IPS-15b (cell line): ENCODE measurements around the gene QSOX1.

Experiments used
- H3K27me3 ChIP-seq: one replicate; pipeline ENCODE4 v1.6.1; 2013; ENCODE audit warnings: low read length; ENCODE audit not compliant: control insufficient read depth, insufficient read depth
- H3K36me3 ChIP-seq: one replicate; pipeline ENCODE4 v1.6.1; 2013; ENCODE audit warnings: low read length; ENCODE audit not compliant: control insufficient read depth, insufficient read depth
- H3K4me1 ChIP-seq: one replicate; pipeline ENCODE4 v1.6.1; 2013; ENCODE audit warnings: mild to moderate bottlenecking, low read length; ENCODE audit not compliant: control insufficient read depth, insufficient read depth
- H3K4me3 ChIP-seq: one replicate; pipeline ENCODE4 v1.5.1; 2013; ENCODE audit warnings: low read depth, low read length
- H3K9ac ChIP-seq: one replicate; pipeline ENCODE4 v1.6.1; 2013; ENCODE audit warnings: low read depth, mild to moderate bottlenecking, low read length
- H3K9me3 ChIP-seq: one replicate; pipeline ENCODE4 v1.6.1; 2013; ENCODE audit warnings: mild to moderate bottlenecking, low read length; ENCODE audit not compliant: control insufficient read depth, insufficient read depth

QSOX1 gene

DNA sequence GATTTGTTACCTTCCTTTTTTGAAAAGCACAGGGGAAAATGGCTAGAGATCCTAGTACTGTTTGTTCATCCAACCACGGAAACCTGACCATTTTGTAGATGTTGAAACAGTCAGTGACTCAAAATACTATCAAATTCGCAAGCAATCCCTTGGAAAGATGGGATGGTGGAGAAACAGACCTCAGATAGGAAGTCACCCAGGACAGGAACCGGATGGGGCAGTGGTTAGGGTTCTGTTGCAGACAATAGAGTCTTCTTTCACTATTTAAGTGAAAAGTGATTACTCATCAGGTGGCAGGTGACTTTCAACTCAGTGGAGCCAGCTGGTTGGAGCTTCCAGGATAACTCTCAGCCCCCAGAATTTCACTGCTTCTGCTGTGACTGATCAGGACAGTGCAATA is 92.4 kb downstream of the QSOX1 start:
- H3K4me1 ChIP-seq: peaks cover 15% of the 10 kb centered on the region
- no peak overlapping the region for H3K4me3 ChIP-seq
- no peaks in the 10 kb centered on the region for H3K27me3 ChIP-seq
- no peaks in the 10 kb centered on the region for H3K9me3 ChIP-seq
- no peaks in the 10 kb centered on the region for H3K36me3 ChIP-seq
- H3K9ac ChIP-seq: no peak overlapping the region

GRCh38 chr1:180247580-180247979 is 92.9 kb downstream of the QSOX1 start:
- H3K27me3 ChIP-seq: no peaks in the 10 kb centered on the region
- H3K4me3 ChIP-seq: no peak overlapping the region
- H3K4me1 ChIP-seq: peaks cover 10% of the 10 kb centered on the region
- no peaks in the 10 kb centered on the region for H3K9me3 ChIP-seq
- no peaks in the 10 kb centered on the region for H3K36me3 ChIP-seq
- H3K9ac ChIP-seq: no peak overlapping the region

- no peaks in the 10 kb centered on the region for H3K36me3 ChIP-seq
- H3K4me1 ChIP-seq: peaks cover 6% of the 10 kb centered on the region
- no peaks in the 10 kb centered on the region for H3K27me3 ChIP-seq
- no peak overlapping the region for H3K9ac ChIP-seq
- H3K9me3 ChIP-seq: no peaks in the 10 kb centered on the region
- H3K4me3 ChIP-seq: no peak overlapping the region
Observed at GRCh38 chr1:180248176-180248575, 93.5 kb downstream of the QSOX1 start.

DNA sequence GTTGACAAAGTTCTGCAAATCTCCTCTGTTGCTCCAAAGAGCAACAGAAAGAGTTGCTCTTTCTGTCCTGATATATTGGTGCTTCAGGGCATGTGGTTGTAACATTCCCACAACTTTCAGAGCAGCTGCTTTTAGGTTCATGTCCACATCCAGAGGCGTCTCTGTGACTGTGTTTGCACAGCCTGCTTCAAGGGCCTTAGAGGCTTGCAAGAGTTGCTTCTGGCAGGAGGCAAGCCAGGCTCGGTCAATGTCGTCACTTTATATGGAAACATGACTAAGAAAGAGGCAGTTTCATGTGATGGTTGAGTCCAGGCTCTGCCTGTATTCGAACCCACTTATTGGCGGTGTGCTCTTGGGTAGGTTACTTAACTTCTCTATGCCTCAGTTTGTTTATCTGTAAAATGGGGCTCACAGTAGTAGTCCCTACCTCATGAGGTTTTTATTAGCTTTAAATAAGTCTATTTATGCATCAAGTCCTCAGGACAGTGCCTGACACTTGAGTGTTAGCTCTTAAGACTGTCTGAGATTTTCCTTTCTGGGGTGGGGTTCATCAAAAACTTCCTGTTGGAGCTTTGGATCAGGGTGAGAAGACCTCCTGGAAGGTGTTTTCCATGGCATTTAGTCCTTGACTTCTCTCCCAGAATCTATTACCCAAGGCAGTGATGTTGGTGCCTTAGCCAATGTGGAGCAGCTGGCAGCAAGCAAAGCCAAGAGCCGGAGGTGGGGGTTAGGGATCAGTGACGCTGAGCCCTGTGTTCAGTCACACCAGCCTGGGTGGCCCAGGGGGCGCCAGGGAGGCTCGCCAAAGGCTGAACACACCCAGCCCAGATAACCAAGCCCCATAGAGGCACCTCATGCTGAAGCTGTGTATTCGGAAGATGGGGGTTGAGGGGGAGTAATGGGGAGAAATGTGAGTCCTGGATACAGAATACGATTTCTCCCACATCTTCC is 94.3 kb downstream of the QSOX1 start:
- no peaks in the 10 kb centered on the region for H3K27me3 ChIP-seq
- peaks cover 8% of the 10 kb centered on the region for H3K4me1 ChIP-seq
- no peak overlapping the region for H3K4me3 ChIP-seq
- no peaks in the 10 kb centered on the region for H3K36me3 ChIP-seq
- H3K9ac ChIP-seq: no peak overlapping the region
- no peaks in the 10 kb centered on the region for H3K9me3 ChIP-seq

- Histone ChIP-seq H3K27me3 (no peaks in the 10 kb centered on the region), H3K9ac (no peak overlapping the region), H3K36me3 (no peaks in the 10 kb centered on the region), H3K9me3 (no peaks in the 10 kb centered on the region), H3K4me3 (no peak overlapping the region), H3K4me1 (peaks cover 8% of the 10 kb centered on the region)
Observed at GRCh38 chr1:180249725-180250498, 95.2 kb downstream of the QSOX1 start.

GRCh38 chr1:180250499-180250770 is 95.8 kb downstream of the QSOX1 start:
- Histone ChIP-seq H3K9ac (no peak overlapping the region), H3K4me1 (peaks cover 8% of the 10 kb centered on the region), H3K36me3 (no peaks in the 10 kb centered on the region), H3K4me3 (no peak overlapping the region), H3K27me3 (no peaks in the 10 kb centered on the region), H3K9me3 (no peaks in the 10 kb centered on the region)

GRCh38 chr1:180250883-180251509 is 96.3 kb downstream of the QSOX1 start:
- Histone ChIP-seq H3K9ac (no peak overlapping the region), H3K4me1 (peaks cover 8% of the 10 kb centered on the region), H3K9me3 (no peaks in the 10 kb centered on the region), H3K36me3 (no peaks in the 10 kb centered on the region), H3K27me3 (no peaks in the 10 kb centered on the region), H3K4me3 (no peak overlapping the region)

- Histone ChIP-seq H3K4me3 (no peak overlapping the region), H3K36me3 (no peaks in the 10 kb centered on the region), H3K27me3 (no peaks in the 10 kb centered on the region), H3K9me3 (no peaks in the 10 kb centered on the region), H3K4me1 (peaks cover 8% of the 10 kb centered on the region), H3K9ac (no peak overlapping the region)
Observed at GRCh38 chr1:180251526-180252305, 97.0 kb downstream of the QSOX1 start.

GRCh38 chr1:180252638-180253536 is 98.2 kb downstream of the QSOX1 start:
- Histone ChIP-seq H3K9ac (no peak overlapping the region), H3K4me1 (peaks cover 5% of the 10 kb centered on the region)

More at GRCh38 chr1:180252638-180253536, 98.2 kb downstream of the QSOX1 start:
- Histone ChIP-seq H3K4me3 (no peak overlapping the region), H3K27me3 (no peaks in the 10 kb centered on the region), H3K36me3 (no peaks in the 10 kb centered on the region), H3K9me3 (no peaks in the 10 kb centered on the region)
